Endothelial cell of umbilical vein (primary cell): ENCODE results near the gene ETDC.

Source experiments
- CTCF ChIP-seq, 2 donors: IDR thresholded peaks; 1 replicate in 1 of 2; 2 replicates in 1 of 2; pipeline ENCODE4 v1.5.1; 2011; ENCODE audit warnings: low read length in 2 of 2, mild to moderate bottlenecking in 2 of 2, moderate library complexity in 2 of 2, control low read depth in 1 of 2, inconsistent platforms in 1 of 2, low read depth in 1 of 2; ENCODE audit not compliant: insufficient read depth in 1 of 2; ENCODE audit errors: extremely low read depth in 1 of 2
- EZH2 ChIP-seq: IDR thresholded peaks from 2 replicates; pipeline ENCODE4 v1.6.1; 2012; ENCODE audit warnings: borderline replicate concordance, low read depth, mild to moderate bottlenecking, moderate library complexity, low read length, inconsistent platforms; ENCODE audit not compliant: severe bottlenecking
- FOS ChIP-seq: IDR thresholded peaks from 2 replicates; pipeline ENCODE4 v1.6.1; 2011; ENCODE audit warnings: mild to moderate bottlenecking, low read length, moderate library complexity, borderline replicate concordance; ENCODE audit not compliant: insufficient read depth
- GATA2 ChIP-seq: IDR thresholded peaks from 2 replicates; pipeline ENCODE4 v1.7.0; 2011; ENCODE audit warnings: low read depth, mild to moderate bottlenecking, moderate library complexity, mixed read lengths, low read length; ENCODE audit not compliant: insufficient read length, insufficient read depth
- JUN ChIP-seq: IDR thresholded peaks from 2 replicates; pipeline ENCODE4 v1.6.1; 2011; ENCODE audit warnings: borderline replicate concordance, low read depth; ENCODE audit not compliant: insufficient read length, insufficient read depth
- MAX ChIP-seq: IDR thresholded peaks from 2 replicates; pipeline ENCODE4 v1.6.1; 2011; ENCODE audit not compliant: insufficient read depth, insufficient read length
- MYC ChIP-seq: IDR thresholded peaks from one replicate; pipeline ENCODE4 v1.6.1; 2011; ENCODE audit warnings: mild to moderate bottlenecking, low read depth, low read length
- POLR2A ChIP-seq: IDR thresholded peaks from 2 replicates; pipeline ENCODE4 v1.6.1; 2012; ENCODE audit warnings: low read depth, mild to moderate bottlenecking, control low read depth, low read length
- POLR2AphosphoS5 ChIP-seq: IDR thresholded peaks from 2 replicates; pipeline ENCODE4 v1.6.1; 2012; ENCODE audit warnings: low read depth, mild to moderate bottlenecking, control low read depth, low read length, moderate library complexity; ENCODE audit not compliant: insufficient read depth

GRCh38 chrX:135302269-135302873, 6.9 kb upstream of the ETDC start:
- TF ChIP-seq CTCF (IDR thresholded peaks at IDR 0.05; ENCODE audit: extremely low read depth in 1 of 2, insufficient read depth in 1 of 2, low read depth in 1 of 2, low read length in 2 of 2) (no peak), EZH2 (no peak), JUN (no peak), MYC (no peak), POLR2A (no peak), FOS (no peak), POLR2AphosphoS5 (no peak), MAX (no peak), GATA2 (no peak)
